LNCaP clone FGC (cell line): ENCODE results near the gene AMELX.

Experiments
- DNase-seq: peaks from one replicate; pipeline ENCODE4 v3.0.0-alpha.2; 2011; ENCODE audit warnings: low read depth
- H3K4me3 ChIP-seq: 2 replicates; pipeline ENCODE4 v1.5.1; 2011; ENCODE audit warnings: mild to moderate bottlenecking, low read depth, low read length, control low read depth
- TF ChIP-seq, protein P1 (sequence below): IDR thresholded peaks from 2 replicates; pipeline ENCODE4 v1.5.1; 2012; ENCODE audit warnings: mild to moderate bottlenecking; ENCODE audit not compliant: control insufficient read depth, insufficient read depth; ENCODE audit errors: extremely low read depth

The AMELX gene

DNA sequence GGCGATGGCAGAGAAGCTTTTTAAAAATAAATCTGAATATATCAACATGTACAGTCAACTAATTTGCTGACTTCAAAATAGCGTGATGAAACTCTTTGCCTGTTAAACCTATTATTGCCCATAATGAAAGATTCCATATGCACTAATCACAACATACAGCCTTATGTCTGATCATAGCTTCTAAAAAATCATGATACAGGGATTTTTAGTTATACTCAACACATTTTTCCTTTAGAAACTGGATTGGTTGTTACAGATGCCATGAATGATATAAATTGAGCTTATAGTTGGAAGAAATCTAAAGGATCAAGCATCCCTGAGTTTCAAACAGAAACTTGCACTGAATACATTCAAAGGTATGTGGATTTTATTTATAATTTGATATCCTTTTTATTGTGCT is at the start of gene AMELX:
Gene AMELX, plus strand, starts transcription at position 301 of the 400 bp plus-strand sequence. CDS start 1,376 bp downstream, outside the sequence.
- DNase-seq, result no peak
- TF ChIP-seq, protein P1, sequence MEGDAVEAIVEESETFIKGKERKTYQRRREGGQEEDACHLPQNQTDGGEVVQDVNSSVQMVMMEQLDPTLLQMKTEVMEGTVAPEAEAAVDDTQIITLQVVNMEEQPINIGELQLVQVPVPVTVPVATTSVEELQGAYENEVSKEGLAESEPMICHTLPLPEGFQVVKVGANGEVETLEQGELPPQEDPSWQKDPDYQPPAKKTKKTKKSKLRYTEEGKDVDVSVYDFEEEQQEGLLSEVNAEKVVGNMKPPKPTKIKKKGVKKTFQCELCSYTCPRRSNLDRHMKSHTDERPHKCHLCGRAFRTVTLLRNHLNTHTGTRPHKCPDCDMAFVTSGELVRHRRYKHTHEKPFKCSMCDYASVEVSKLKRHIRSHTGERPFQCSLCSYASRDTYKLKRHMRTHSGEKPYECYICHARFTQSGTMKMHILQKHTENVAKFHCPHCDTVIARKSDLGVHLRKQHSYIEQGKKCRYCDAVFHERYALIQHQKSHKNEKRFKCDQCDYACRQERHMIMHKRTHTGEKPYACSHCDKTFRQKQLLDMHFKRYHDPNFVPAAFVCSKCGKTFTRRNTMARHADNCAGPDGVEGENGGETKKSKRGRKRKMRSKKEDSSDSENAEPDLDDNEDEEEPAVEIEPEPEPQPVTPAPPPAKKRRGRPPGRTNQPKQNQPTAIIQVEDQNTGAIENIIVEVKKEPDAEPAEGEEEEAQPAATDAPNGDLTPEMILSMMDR, result no peak
- H3K4me3 ChIP-seq, result no peak within 1 kb of the TSS

DNA sequence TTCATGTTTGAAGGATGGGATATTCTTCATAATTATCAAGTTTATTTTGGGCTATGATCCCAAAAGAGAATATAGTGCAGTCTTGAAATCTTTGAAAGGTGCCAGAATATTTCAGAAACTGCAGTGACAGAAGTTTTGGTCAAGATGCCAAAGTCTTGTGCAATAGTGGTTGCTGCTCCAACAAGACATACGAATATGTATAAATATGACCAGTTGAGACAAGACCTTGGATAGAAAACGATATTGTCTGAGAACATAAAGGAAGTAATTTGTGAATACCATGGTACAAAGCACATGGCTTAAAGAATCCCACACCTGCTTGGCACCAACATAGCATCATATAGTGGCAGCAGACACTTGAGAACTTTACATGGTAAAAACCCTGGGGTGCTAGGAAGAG is 48.6 kb upstream of the AMELX start:
- TF ChIP-seq, protein P1, result no peak
- no peak overlapping the region for H3K4me3 ChIP-seq
- no peak for DNase-seq

DNA sequence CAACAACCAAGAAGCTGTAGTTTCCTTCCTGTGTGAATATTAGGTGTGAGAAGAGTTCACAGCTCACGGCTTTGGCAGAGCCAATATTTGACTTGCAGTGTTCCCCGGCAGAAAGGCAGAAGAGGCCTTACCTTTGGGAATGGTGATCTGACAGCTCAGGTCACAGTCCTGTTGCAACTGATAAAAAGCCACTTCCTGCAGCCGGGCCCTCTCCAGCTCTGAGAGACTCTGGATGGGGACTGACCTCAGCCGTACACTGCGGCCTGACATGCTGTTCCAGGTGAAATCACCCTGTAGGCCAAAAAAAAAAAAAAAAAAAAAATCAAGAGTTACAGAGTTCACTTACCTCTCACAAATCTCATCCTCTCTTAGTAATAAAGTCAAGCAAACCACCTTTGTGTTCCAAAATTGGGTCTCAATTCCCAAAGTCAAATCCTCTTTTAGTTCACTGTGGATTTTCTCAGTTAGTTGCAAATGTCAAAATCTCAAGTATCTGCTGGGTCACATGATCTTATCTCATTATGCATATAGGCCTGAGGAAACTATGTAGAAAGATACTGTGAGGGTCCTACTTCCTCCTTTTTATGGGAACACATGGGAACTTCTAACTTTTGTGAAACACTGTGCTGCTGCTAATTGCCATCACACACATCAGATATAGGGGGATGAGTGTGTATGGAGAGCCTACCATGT is 38.6 kb upstream of the AMELX start:
- no peak for DNase-seq
- no peak overlapping the region for H3K4me3 ChIP-seq
- TF ChIP-seq, protein P1, result no peak

DNA sequence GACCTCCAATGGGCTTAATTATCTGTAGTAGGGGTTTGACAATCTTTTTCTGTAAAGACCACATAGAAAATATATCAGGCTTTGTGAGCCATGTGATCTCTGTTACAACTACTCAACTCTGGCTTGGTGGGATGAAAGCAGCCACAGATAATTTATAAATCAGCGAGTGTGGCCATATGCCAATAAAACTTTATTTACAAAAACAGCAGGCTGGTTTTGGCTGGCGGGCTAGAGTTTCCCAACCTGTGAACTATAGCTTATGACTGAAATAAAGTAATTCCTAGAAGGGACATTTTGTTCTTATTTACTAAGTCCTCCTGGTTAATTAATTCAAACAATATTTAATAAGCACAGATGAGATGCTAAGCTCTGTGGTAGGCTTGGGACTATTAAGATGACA is 35.9 kb upstream of the AMELX start:
- TF ChIP-seq, protein P1, result no peak
- DNase-seq, result no peak

DNA sequence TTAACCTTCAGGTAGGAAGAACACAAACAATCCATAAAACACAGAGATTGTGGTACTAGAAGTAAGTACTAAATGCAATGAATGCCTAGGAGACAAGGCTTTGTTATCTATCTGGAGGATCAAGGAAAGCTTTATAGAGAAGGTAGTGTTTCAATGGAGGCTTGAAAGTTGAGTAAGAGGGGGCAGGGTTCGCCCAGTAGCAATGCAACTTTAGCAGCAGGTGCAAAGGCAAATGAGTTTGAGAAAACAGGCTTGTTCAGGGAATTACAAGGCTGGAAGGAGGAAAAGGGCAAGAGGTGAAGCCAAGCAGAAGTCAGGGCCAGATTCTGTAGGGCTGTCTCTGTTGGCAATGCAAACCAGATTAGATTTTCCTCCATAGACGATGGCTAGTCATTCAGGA is 35.5 kb upstream of the AMELX start:
- no peak overlapping the region for H3K4me3 ChIP-seq
- TF ChIP-seq, protein P1, result no peak
- peak; percentile 66 for DNase-seq

More for the DNA sequence above, 35.9 kb upstream of the AMELX start:
- H3K4me3 ChIP-seq, result no peak overlapping the region

DNA sequence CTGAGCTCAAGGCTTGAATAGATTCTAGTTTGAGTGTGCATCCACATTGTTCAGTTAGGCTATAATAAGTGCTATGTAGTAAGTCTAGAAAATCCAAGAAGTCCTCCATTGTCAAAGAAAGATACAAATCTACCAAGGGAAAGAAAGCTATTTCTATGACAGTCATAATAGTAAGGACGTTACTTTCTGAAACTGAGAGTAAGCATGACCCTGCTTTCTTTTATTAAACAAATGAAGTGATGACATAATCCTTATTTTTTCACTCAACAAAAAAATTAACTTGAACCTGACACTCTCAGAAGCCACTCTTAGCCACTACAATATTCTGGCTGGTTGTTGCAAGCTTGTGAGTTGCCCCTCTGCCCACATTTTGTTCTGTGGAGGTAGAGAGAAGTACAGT is 33.8 kb upstream of the AMELX start:
- TF ChIP-seq, protein P1, result no peak
- no peak for DNase-seq
- H3K4me3 ChIP-seq, result no peak overlapping the region

DNA sequence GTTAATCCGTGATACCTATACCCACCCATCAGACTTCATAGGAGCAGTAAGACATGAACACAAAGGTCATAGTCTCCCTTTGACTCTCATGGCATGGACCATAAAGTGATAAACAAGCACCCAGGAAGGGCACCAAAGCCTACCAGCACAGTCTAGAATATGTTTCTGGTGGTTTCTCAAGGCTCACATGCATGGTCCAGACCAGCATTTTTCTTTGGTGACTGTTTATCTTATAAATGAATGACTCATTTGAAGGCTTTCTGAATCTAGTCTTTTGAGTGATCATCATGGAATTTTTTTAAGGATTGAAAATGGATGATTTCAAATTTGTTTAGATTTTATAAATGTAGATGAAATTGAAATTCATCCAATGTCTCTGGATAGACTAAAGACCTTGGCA is 32.0 kb upstream of the AMELX start:
- TF ChIP-seq, protein P1, result no peak
- no peak for DNase-seq
- no peak overlapping the region for H3K4me3 ChIP-seq
